ENCODE data around the gene SUN3. TPM values are rescaled to one million over a fixed set of nuclear protein-coding genes. Genes with fewer than 3 reads are reported as not detected.

SUN3 gene
- total and polyA plus RNA-seq, 9 of the 15 experiments (the other 6 are each of a cell fraction or from before 2014, with no cell fraction given) = 0.04 to 0.06 TPM; not detected in 7

- TF ChIP-seq EGR1 (conservative IDR thresholded peaks at IDR 0.05) (no peak), POLR2AphosphoS2 (IDR thresholded peaks at IDR 0.05; ENCODE audit: low read length) (no peak), ZNF511 (CRISPR knock-in tag; IDR thresholded peaks at IDR 0.05) (no peak), ZNF589 (CRISPR knock-in tag; IDR thresholded peaks at IDR 0.05; ENCODE audit: low read depth) (no peak), TEAD1 (CRISPR knock-in tag; IDR thresholded peaks at IDR 0.05) (no peak), MAFG (tag; conservative IDR thresholded peaks at IDR 0.05) (no peak), KDM4B (IDR thresholded peaks at IDR 0.05; ENCODE audit: borderline replicate concordance in 2 of 2, low read depth in 1 of 2) (no peak), EP400 (IDR thresholded peaks at IDR 0.05) (no peak), ATF7 (IDR thresholded peaks at IDR 0.05) (no peak), RBM17 (IDR thresholded peaks at IDR 0.05; ENCODE audit: borderline replicate concordance, low read depth, low read length) (no peak), JUND (IDR thresholded peaks at IDR 0.05; ENCODE audit: borderline replicate concordance, low read depth, low read length) (no peak), JUND (tag; IDR thresholded peaks at IDR 0.05; ENCODE audit: borderline replicate concordance, low read depth, low read length) (no peak), WHSC1 (IDR thresholded peaks at IDR 0.05; ENCODE audit: low read length) (no peak)
- H3K27ac ChIP-seq (ENCODE audit: extremely low read depth, low read depth, low read length) = no peak overlapping the region
- H3K36me3 ChIP-seq (ENCODE audit: control insufficient read depth, insufficient read depth, low read length) = peaks cover 5% of the 10 kb centered on the region; the same call in 1 of the 3 replicates
- POLR2A ChIA-PET = interaction anchor here (0.6 kb wide), 1 partner anchor 191 kb away, joined by 3 read pairs; no protein-coding TSS in a partner anchor
- H3K4me2 ChIP-seq (ENCODE audit: insufficient read depth, low read length) = no peak overlapping the region
- H3K27me3 ChIP-seq (ENCODE audit: control insufficient read depth in 2 of 2, insufficient read depth in 2 of 2, low read length in 2 of 2) = peaks cover 10 to 35% of the 10 kb centered on the region in 2 experiments; a peak in 4 of 5 replicates
- ATAC-seq = no peak
- no peak for DNase-seq (ENCODE audit: extremely low read depth in 1 of 4, low spot score in 3 of 4)
- CTCF ChIA-PET (ENCODE audit: low intra/inter-chr PET ratio) = no interaction called here
- no peaks in the 10 kb centered on the region for H3K4me1 ChIP-seq (replicated peaks in 1 of 2; ENCODE audit: control insufficient read depth in 2 of 2, insufficient read depth in 2 of 2, low read length in 2 of 2)
- no peaks in the 10 kb centered on the region for H3K9me1 ChIP-seq (ENCODE audit: control insufficient read depth, insufficient read depth, low read length)
- no peak overlapping the region for H3K4me3 ChIP-seq
- no peak for FAIRE-seq
- no TSS peak for BruUV-seq (replicated peaks)
- intact Hi-C loops (cut with micrococcal nuclease) (loop anchor here (5.0 kb wide), 2 partner anchors 203 to 1903 kb away; no protein-coding TSS in a partner anchor), in situ Hi-C loops (cut with MboI) (no loop called here)
- no peak overlapping the region for H3K9ac ChIP-seq (ENCODE audit: insufficient read depth in 1 of 2, low read depth in 2 of 2, low read length in 2 of 2)
- H2AFZ ChIP-seq (ENCODE audit: low read depth, low read length) = no peak overlapping the region
- no peaks in the 10 kb centered on the region; the same call in none of the 2 replicates for H4K20me1 ChIP-seq (replicated peaks; ENCODE audit: control insufficient read depth, insufficient read depth, low read length)
- H3K9me3 ChIP-seq (replicated peaks; ENCODE audit: control insufficient read depth, insufficient read depth, low read depth, low read length) = no peaks in the 10 kb centered on the region; the same call in 1 of the 2 replicates
- WGBS (ENCODE audit: insufficient coverage, low coverage, missing lambda C conversion rate) = 0% methylated on average over 4 of the region's 4 CpGs
- H3K79me2 ChIP-seq (ENCODE audit: control insufficient read depth, insufficient read depth, low read length) = no peaks in the 10 kb centered on the region
These were observed 79.2 kb downstream of the SUN3 start for GRCh38 chr7:47949703-47950102.
